Testis (tissue), 3 donors: ENCODE measurements around the gene ABCG8. TPM values are rescaled to one million over a fixed set of nuclear protein-coding genes. Genes with fewer than 3 reads are reported as not detected.

ENCODE experiments used
- DNase-seq: peaks from one replicate; pipeline ENCODE4 v3.0.0-alpha.2; 2019
- H3K27ac ChIP-seq, 2 donors: fragments of 200-600 bp; sonication (generic); one replicate each; pipeline ENCODE4 v1.5.1; 2019
- H3K27me3 ChIP-seq: fragments of 200-600 bp; sonication (generic); one replicate; pipeline ENCODE4 v1.5.1; 2019
- H3K36me3 ChIP-seq: fragments of 200-600 bp; sonication (generic); one replicate; pipeline ENCODE4 v1.5.1; 2017; ENCODE audit warnings: low read depth; ENCODE audit errors: missing control alignments
- H3K4me1 ChIP-seq: fragments of 200-600 bp; sonication (generic); one replicate; pipeline ENCODE4 v1.5.1; 2019
- H3K4me3 ChIP-seq, 2 donors: fragments of 200-600 bp; sonication (generic); one replicate each; pipeline ENCODE4 v1.5.1; 2017 to 2019
- H3K9me3 ChIP-seq: fragments of 200-600 bp; sonication (generic); one replicate; pipeline ENCODE4 v1.5.1; 2017
- CTCF ChIP-seq, 3 experiments: fragments of 450-650 bp in 2 of 3; fragments of 200-600 bp in 1 of 3; sonication (generic) in 1 of 3; IDR thresholded peaks; one replicate each; pipeline ENCODE4 v1.5.1; 2016 to 2019; ENCODE audit warnings: antibody characterized with exemption in 3 of 3, mild to moderate bottlenecking in 2 of 3, moderate library complexity in 1 of 3
- POLR2A ChIP-seq: fragments of 450-650 bp; IDR thresholded peaks from one replicate; pipeline ENCODE4 v1.6.1; 2017; ENCODE audit warnings: antibody characterized with exemption, mild to moderate bottlenecking, moderate library complexity
- WGBS, 2 donors: methylation state at CpG; one replicate each; pipeline ENCODE4 v1.1.5; 2018; 5-methylcytosine and 5-hydroxymethylcytosine counted together
- intact Hi-C: fragments of 100-400 bp; cut with DNase I; formaldehyde crosslinking; loops from one replicate; pipeline ENCODE4 v1.15.1; 2023; ENCODE audit warnings: low total_unique reads
- polyA plus RNA-seq: library from polyadenylated mRNA; stranded (reverse); fragments of 350-450 nt; fragmentation: Illumina TruSeq; extraction: RNeasy Lipid Tissue Mini Kit (QIAGEN cat#74804); gene quantifications from one replicate; pipeline ENCODE4 v1.2.3, GENCODE V29; 2014; ENCODE audit warnings: low read depth, low replicate concordance; ENCODE audit not compliant: insufficient read depth
- total RNA-seq, 2 donors: library from RNA; depleted of rRNA; stranded (reverse); fragments of >200 nt; gene quantifications; one replicate each; pipeline ENCODE4 v1.2.3, GENCODE V29; 2016

Gene ABCG8
- total and polyA plus RNA-seq, 3 donors from 2014 or later, result 0.24 to 0.43 TPM; not detected in 1

- DNase-seq, result no peak
- no peak for TF ChIP-seq POLR2A
- no peak for TF ChIP-seq CTCF (IDR thresholded peaks at IDR 0.05)
- no peak overlapping the region for H3K27ac ChIP-seq
- no peaks in the 10 kb centered on the region for H3K27me3 ChIP-seq
- intact Hi-C loops, result no loop called here
- H3K9me3 ChIP-seq, result no peaks in the 10 kb centered on the region
- no peaks in the 10 kb centered on the region for H3K36me3 ChIP-seq
- WGBS, 2 donors, result 98 to 100% methylated on average over 2 of the region's 2 CpGs
- H3K4me3 ChIP-seq, result no peak overlapping the region
- H3K4me1 ChIP-seq, result no peaks in the 10 kb centered on the region
Measured at GRCh38 chr2:43894743-43895142, 56.0 kb downstream of the ABCG8 start.

- intact Hi-C loops, result no loop called here
Measured at GRCh38 chr2:43896906-43897305, 58.1 kb downstream of the ABCG8 start.

GRCh38 chr2:43897492-43897891, 58.7 kb downstream of the ABCG8 start:
- no peak for DNase-seq
- Histone ChIP-seq H3K36me3 (no peaks in the 10 kb centered on the region), H3K27ac (no peak overlapping the region), H3K4me1 (no peaks in the 10 kb centered on the region), H3K27me3 (no peaks in the 10 kb centered on the region), H3K9me3 (no peaks in the 10 kb centered on the region), H3K4me3 (no peak overlapping the region)
- intact Hi-C loops, result no loop called here
- TF ChIP-seq CTCF (IDR thresholded peaks at IDR 0.05) (no peak), POLR2A (no peak)
- 83 to 96% methylated on average over 6 of the region's 6 CpGs for WGBS, 2 donors

More at GRCh38 chr2:43896906-43897305, 58.1 kb downstream of the ABCG8 start:
- Histone ChIP-seq H3K27ac (no peak overlapping the region), H3K27me3 (no peaks in the 10 kb centered on the region), H3K4me1 (no peaks in the 10 kb centered on the region), H3K36me3 (no peaks in the 10 kb centered on the region), H3K4me3 (no peak overlapping the region), H3K9me3 (no peaks in the 10 kb centered on the region)
- no peak for DNase-seq
- TF ChIP-seq POLR2A (no peak), CTCF (IDR thresholded peaks at IDR 0.05) (no peak)
- 92 to 97% methylated on average over 1 of the region's 1 CpG for WGBS, 2 donors

- H3K4me1 ChIP-seq, result no peaks in the 10 kb centered on the region
- DNase-seq, result no peak
- 84 to 91% methylated on average over 11 of the region's 11 CpGs for WGBS, 2 donors
Measured at GRCh38 chr2:43898134-43898837, 59.5 kb downstream of the ABCG8 start.

More at GRCh38 chr2:43898134-43898837, 59.5 kb downstream of the ABCG8 start:
- H3K27me3 ChIP-seq, result no peaks in the 10 kb centered on the region
- H3K4me3 ChIP-seq, result no peak overlapping the region
- TF ChIP-seq POLR2A, result no peak
- TF ChIP-seq CTCF (IDR thresholded peaks at IDR 0.05), result no peak
- no peaks in the 10 kb centered on the region for H3K9me3 ChIP-seq
- intact Hi-C loops, result no loop called here
- H3K27ac ChIP-seq, result no peak overlapping the region
- H3K36me3 ChIP-seq, result no peaks in the 10 kb centered on the region
